GM12873 (cell line): Measurements from ENCODE around the gene PLA2G10.
"Not testable (repeated sequence)": the region's sequence is repeated elsewhere in the genome, so short reads cannot be mapped to it uniquely, and the experiment has no call there.

Experiments used
- CTCF ChIP-seq: IDR thresholded peaks from 2 replicates; pipeline ENCODE4 v1.5.1; 2012; ENCODE audit warnings: low read depth, mild to moderate bottlenecking, moderate library complexity, low read length, control low read depth; ENCODE audit not compliant: insufficient read depth; ENCODE audit errors: missing control alignments

The PLA2G10 gene, protein sequence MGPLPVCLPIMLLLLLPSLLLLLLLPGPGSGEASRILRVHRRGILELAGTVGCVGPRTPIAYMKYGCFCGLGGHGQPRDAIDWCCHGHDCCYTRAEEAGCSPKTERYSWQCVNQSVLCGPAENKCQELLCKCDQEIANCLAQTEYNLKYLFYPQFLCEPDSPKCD

DNA sequence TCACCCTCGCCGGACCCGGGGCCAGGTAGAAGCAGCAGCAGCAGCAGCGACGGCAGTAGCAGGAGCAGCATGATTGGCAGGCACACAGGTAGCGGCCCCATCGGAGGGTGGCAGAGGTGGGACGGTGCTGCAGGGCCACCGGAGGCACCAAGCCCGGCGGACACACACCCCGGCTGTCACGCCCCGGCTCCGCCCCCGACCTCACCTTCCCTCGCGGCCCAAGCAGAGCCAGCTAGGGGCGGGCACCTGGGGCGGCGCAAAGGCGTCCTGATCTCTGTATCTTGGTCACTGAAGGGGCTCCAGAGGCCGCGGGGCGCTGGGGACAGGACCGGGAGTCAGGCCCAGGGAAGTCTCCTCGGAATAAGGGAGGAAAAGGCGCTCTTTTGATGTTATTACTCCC, at the start of gene PLA2G10:
TSS of gene PLA2G10 (minus strand) at position 180 of the 400 bp plus-strand sequence. CDS start at position 101, 79 bp downstream.
- not testable (repeated sequence) for TF ChIP-seq CTCF

DNA sequence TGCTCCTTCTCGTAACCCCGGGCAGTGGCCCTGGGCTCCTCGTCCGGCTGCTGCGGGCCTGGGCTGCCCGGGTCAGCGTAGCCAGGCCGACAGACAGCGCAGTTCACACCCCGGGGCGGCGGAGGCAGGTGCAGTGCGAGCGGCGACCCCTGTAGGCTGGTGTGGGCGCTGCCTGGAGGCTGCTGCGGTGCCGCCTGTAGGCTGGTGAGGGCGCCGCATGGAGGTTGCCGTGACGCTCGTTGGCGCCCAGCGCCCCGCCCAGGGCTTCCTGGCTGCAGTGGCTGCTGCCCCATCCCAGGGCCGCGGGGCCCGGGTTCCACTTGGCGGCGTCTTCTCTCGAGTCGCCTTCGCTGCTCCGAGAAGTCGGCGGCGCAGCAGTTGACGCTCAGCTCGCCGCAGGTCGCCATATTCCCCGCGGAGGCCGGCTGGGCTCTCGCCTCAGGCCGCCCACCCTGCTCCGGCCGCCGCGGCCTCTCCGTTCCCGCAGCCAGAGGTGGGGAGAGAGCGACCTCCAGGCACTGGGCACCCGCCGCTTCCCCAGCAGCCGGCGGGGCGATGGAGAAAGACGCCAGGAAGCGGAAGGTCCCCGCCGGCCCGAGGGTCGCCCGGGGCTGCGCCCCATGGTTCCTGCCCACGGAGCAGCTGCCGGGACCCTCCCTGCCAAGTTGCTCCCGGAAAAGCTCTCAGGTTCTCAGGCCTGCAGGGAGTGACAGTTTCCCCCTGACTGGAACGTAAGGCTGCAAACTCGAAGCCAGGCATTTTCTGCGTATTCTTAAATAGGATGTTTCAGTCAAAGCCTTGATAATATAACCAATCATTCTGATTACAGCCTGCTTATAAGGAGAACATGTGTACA, 48.4 kb upstream of the PLA2G10 start, which contains the start of gene NPIPA2:
TSS of gene NPIPA2 (plus strand) at position 261 of the 856 bp plus-strand sequence. CDS start 5,533 bp downstream, outside the sequence.
- not testable (repeated sequence) for TF ChIP-seq CTCF

GRCh38 chr16:14703156-14704011, 9.3 kb upstream of the PLA2G10 start, which contains the start of gene NPIPA3:
NPIPA3 (plus strand) TSS chr16:14703411; CDS start chr16:14708944, 5,533 bp downstream.
- TF ChIP-seq CTCF: not testable (repeated sequence)

GRCh38 chr16:14682121-14682520, 12.0 kb downstream of the PLA2G10 start:
- no peak for TF ChIP-seq CTCF

DNA sequence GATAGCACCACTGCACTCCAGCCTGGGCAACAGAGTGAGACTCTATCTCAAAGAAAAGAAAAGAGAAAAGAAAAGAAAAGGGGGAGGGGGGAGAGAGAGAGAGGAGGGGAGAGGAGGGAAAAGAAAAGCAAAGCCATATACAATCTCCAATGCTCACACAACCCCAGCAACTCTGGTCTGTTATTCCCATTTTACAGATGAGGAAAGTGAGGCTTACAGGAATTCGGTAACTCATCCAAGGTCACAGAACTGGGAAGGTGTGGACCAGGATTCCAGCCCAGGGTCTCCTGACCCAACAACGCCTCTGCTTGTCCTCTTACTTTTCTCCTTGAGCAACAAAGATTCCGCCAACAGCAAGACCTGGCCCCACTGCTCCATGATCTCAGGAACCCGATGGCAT, 13.0 kb downstream of the PLA2G10 start:
- no peak for TF ChIP-seq CTCF

- no peak for TF ChIP-seq CTCF
Observed at GRCh38 chr16:14678748-14679497, 15.2 kb downstream of the PLA2G10 start.
